ENCODE data around the gene CIART.
A peak's percentile ranks its signal among the peaks of the same experiment; 100 is the strongest.
"Not testable (repeated sequence)": the region's sequence is repeated elsewhere in the genome, so short reads cannot be mapped to it uniquely, and the experiment has no call there.

The CIART gene, protein sequence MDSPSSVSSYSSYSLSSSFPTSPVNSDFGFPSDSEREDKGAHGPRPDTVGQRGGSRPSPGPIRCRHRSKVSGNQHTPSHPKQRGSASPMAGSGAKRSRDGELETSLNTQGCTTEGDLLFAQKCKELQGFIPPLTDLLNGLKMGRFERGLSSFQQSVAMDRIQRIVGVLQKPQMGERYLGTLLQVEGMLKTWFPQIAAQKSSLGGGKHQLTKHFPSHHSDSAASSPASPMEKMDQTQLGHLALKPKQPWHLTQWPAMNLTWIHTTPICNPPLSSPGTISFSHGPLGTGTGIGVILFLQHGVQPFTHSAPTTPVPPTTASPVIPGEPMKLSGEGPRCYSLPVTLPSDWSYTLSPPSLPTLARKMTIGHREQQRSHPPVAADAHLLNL

DNA sequence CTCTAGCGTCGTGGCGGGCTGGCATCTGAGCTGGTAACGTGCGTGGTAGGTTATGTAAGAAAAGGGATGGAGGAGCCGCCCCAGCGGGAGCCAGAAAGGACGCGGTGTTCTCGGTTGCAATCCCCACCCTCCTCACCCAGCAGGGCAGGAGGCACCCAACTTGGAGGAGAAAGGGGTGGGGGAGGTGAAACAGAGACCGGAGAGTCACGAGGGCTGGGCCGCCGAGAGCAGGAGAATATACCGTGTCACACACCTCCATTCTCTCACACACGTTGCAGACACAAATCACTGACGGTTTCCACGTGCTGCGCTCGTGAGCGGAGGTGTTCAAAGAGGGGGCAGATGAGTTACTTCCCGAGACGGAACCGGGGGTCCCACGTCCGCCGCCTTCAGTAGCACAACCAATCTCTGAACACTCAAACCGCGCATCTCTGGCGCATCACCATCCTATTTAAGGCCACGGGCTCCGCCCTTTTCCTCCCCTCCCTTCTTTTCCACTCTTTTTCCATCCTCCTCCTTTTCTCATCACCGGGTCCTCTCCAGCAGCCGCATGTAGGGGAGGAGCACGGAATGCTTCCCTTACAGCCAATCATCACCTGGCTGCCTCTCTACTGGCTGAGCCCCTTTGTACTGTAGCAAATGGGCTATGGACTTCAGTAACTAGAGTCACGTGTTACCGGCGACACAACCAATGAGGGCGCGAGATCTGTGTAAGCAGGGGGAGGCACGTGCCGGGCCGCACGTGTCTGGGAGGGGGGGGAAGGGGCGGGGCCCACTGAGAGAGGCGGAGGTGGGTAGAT is at the start of gene CIART:
Gene CIART (plus strand): TSS at position 797 of the 800 bp plus-strand sequence. CDS start 714 bp downstream, outside the sequence.
- Histone ChIP-seq H3K4me3 (ENCODE audit: low read length) (peak within 1 kb of the TSS; percentile 82), H3K9ac (ENCODE audit: low read length) (peak within 1 kb of the TSS; percentile 51), H3K36me3 (ENCODE audit: control insufficient read depth, insufficient read depth, low read length) (no peaks in the 10 kb centered on the region), H3K27me3 (ENCODE audit: control insufficient read depth, insufficient read depth, low read length) (no peaks in the 10 kb centered on the region), H3K4me1 (ENCODE audit: control insufficient read depth, insufficient read depth, low read length) (peaks cover 10% of the 10 kb centered on the region), H3K27ac (ENCODE audit: low read depth, low read length) (peak within 1 kb of the TSS; percentile 94)

DNA sequence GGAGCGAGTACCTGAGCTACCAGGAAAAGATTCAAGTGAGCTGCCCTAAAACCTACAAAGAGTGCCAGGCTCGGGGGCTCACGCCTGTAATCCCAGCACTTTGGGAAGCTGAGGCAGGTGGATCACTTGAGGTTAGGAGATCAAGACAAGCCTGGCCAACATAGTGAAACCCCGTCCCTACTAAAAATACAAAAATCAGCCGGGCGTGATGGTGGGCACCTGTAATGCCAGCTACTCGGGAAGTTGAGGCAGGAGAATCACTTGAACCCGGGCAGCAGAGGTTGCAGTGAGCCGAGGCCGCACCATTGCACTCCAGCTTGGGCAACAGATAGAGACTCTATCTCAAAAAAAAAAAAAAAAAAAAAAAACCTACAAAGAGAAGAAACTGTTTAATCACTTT is 49.4 kb upstream of the CIART start:
- H3K27me3 ChIP-seq (ENCODE audit: control insufficient read depth, insufficient read depth, low read length); H3K4me1 ChIP-seq (ENCODE audit: control insufficient read depth, insufficient read depth, low read length); H3K36me3 ChIP-seq (ENCODE audit: control insufficient read depth, insufficient read depth, low read length); H3K4me3 ChIP-seq (ENCODE audit: low read length); H3K9ac ChIP-seq (ENCODE audit: low read length): not testable (repeated sequence)
- H3K27ac ChIP-seq (ENCODE audit: low read depth, low read length): peak overlapping the region; percentile 93

DNA sequence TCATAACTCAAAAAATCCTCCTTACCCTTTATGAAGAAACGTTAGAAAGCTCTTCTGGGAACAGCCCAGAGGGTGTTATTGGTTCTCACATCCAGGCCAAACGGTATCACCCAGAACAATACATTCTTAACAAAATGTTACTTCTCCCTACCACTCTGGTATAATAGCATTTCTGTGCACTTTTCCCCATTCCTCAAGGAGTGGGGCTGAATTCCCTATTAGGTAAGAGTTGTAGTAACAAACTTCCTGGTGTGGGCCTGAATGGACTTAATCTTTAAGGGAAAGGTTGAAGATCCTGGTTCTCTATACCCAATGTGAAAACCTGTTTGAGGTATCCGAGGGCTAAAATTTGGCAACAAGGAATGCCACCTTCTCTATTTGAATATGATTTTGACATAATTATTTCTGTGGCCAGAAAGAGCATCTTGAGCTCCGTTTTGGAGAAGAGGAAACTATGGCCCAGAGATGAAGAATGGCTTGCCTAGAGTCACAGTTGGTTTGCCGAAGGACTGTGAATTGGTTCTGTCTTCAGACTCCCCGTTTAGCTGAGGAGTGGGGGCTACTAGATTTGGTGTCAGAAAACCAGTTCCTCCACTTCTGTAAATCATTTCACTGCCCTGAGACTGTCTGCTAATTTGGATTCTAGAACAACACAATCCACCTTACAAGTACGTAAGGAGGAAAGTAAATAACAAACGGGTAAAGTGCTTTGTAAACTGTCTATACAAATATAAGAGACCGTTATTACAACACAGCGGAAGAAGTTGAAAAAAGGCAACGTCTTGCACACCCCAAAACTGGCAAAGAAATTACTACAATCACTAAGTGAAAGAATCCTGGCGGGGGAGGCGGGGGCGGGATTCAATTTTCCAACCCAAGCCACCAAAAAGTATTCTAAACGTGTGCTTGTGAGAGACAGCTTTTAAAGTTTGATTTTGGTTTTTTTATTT is 48.7 kb upstream of the CIART start:
- peak overlapping the region; percentile 93 for H3K27ac ChIP-seq (ENCODE audit: low read depth, low read length)
- peak overlapping the region; percentile 49 for H3K9ac ChIP-seq (ENCODE audit: low read length)
- no peaks in the 10 kb centered on the region for H3K36me3 ChIP-seq (ENCODE audit: control insufficient read depth, insufficient read depth, low read length)
- no peaks in the 10 kb centered on the region for H3K27me3 ChIP-seq (ENCODE audit: control insufficient read depth, insufficient read depth, low read length)
- H3K4me3 ChIP-seq (ENCODE audit: low read length): peak overlapping the region; percentile 76
- H3K4me1 ChIP-seq (ENCODE audit: control insufficient read depth, insufficient read depth, low read length): no peaks in the 10 kb centered on the region

DNA sequence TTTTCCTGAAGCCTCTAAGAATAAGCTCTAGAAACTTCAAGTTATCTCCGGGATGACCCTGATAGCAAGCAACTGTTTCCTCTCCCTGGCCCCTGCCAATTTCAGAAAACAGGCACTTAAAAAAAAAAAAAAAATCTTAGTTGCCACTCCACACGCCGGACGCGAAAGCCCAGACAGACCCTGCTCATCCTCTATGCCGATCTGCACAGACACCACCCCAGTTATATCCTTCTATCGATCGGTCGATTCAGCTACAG is 48.1 kb upstream of the CIART start:
- Histone ChIP-seq H3K9ac (ENCODE audit: low read length) (peak overlapping the region; percentile 74), H3K36me3 (ENCODE audit: control insufficient read depth, insufficient read depth, low read length) (no peaks in the 10 kb centered on the region), H3K4me3 (ENCODE audit: low read length) (peak overlapping the region; percentile 76), H3K4me1 (ENCODE audit: control insufficient read depth, insufficient read depth, low read length) (no peaks in the 10 kb centered on the region), H3K27ac (ENCODE audit: low read depth, low read length) (peak overlapping the region; percentile 93), H3K27me3 (ENCODE audit: control insufficient read depth, insufficient read depth, low read length) (no peaks in the 10 kb centered on the region)

DNA sequence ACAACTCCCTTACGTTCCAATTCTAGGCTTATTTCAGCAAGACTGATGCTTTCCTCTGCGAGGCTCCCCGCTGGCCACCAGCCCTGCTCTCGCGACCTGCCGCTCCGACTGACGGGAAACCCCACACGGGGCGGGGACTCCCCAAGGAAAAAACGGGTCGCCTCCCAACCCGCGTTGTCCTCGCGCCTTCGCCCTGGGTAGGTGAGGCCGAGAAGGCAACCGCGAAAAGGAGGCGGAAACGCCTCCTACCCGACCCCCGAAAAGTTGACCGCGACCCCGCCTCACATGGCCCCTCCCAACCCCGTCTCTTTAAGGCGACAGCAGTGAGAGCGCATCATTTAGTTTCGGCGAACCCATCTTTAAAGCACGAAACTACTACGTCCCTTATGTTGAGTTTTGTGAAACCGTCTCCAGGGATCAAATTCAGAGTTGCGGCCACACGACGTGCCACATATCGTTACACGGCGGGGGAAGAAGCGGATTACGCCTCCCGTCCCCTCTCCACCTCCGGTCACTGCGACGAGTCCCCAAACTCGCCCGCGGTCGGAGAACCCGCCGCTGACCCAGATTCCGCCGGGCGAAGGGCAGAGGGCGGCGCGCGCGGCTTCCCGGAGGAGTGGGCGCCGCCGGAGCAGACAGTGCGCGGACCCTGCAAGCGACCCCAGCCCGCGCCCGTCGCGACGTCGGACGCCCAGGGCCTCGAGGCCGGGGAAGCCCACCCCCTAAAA is 47.6 kb upstream of the CIART start:
- Histone ChIP-seq H3K27ac (ENCODE audit: low read depth, low read length) (peak overlapping the region; percentile 93), H3K36me3 (ENCODE audit: control insufficient read depth, insufficient read depth, low read length) (no peaks in the 10 kb centered on the region), H3K27me3 (ENCODE audit: control insufficient read depth, insufficient read depth, low read length) (no peaks in the 10 kb centered on the region), H3K4me1 (ENCODE audit: control insufficient read depth, insufficient read depth, low read length) (no peaks in the 10 kb centered on the region), H3K9ac (ENCODE audit: low read length) (peak overlapping the region; percentile 74), H3K4me3 (ENCODE audit: low read length) (peak overlapping the region; percentile 76)

DNA sequence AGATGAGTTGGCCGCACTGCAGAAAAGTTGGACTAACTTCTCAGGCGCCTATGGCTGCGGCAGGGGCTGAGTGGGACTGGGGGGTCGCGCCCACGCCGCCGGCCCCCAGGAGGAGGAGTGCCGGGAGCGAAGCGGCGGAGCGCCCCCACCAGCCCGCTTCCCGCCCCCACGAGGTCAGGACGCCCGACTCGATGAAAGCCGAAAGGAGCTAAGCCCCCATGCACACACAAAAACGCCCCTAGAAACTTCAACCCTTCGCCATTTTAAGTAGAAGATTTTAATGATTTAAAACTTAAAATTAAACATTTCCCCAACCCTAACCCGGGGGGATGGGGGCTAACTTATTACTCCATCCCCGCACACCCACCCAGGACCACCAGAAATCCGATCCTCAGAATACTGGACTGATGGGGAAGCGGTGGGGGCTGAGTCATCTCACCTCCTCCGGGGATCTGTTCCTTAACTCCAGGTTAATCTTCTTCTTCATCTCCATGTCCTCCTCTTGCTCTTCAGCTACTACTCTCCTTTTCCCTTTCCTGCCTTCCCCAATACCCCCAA is 47.0 kb upstream of the CIART start:
- Histone ChIP-seq H3K4me1 (ENCODE audit: control insufficient read depth, insufficient read depth, low read length) (no peaks in the 10 kb centered on the region), H3K9ac (ENCODE audit: low read length) (peak overlapping the region; percentile 95), H3K36me3 (ENCODE audit: control insufficient read depth, insufficient read depth, low read length) (no peaks in the 10 kb centered on the region), H3K4me3 (ENCODE audit: low read length) (peak overlapping the region; percentile 76), H3K27ac (ENCODE audit: low read depth, low read length) (peak overlapping the region; percentile 93), H3K27me3 (ENCODE audit: control insufficient read depth, insufficient read depth, low read length) (no peaks in the 10 kb centered on the region)

DNA sequence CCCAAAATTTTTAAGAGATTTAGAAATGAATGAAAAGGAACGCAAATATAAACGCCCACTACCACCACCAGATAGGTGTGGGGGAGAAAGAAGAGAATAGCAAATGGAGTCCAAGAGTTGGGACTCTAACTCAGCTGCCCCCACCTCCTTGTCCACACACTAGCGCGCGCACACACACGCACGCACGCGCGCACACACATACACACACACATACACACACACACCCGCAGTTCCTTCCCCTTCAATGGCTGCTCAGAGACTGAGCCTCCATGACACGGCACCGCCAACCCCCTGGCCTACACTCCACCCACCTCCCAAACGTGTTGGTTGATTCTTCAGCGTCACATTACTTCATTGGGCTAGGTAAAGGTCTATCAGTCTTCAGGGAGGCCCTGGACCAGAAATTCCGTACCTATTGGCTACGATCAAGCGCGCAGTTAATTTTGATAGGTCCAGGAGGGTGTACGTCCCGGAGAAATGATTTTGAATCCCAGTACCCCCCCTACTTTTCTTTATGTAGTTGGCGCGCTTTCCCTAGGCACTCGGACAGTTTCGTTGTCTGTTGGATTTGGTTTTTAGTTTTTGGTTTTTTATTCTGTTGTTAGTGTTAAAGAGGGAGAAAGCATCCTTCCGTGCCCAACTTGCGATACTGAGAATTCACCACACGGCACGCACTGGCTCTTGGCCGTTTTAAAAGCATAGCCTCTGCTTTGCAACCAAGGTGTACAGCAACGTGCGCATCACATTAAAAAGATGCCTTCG is 46.3 kb upstream of the CIART start, which contains the start of gene ANP32E:
Gene ANP32E (minus strand): TSS at position 261 of the 762 bp plus-strand sequence. CDS start 326 bp downstream, outside the sequence.
- Histone ChIP-seq H3K36me3 (ENCODE audit: control insufficient read depth, insufficient read depth, low read length) (no peaks in the 10 kb centered on the region), H3K4me3 (ENCODE audit: low read length) (peak within 1 kb of the TSS; percentile 76), H3K9ac (ENCODE audit: low read length) (peak within 1 kb of the TSS; percentile 95), H3K27me3 (ENCODE audit: control insufficient read depth, insufficient read depth, low read length) (no peaks in the 10 kb centered on the region), H3K4me1 (ENCODE audit: control insufficient read depth, insufficient read depth, low read length) (no peaks in the 10 kb centered on the region), H3K27ac (ENCODE audit: low read depth, low read length) (peak within 1 kb of the TSS; percentile 93)

DNA sequence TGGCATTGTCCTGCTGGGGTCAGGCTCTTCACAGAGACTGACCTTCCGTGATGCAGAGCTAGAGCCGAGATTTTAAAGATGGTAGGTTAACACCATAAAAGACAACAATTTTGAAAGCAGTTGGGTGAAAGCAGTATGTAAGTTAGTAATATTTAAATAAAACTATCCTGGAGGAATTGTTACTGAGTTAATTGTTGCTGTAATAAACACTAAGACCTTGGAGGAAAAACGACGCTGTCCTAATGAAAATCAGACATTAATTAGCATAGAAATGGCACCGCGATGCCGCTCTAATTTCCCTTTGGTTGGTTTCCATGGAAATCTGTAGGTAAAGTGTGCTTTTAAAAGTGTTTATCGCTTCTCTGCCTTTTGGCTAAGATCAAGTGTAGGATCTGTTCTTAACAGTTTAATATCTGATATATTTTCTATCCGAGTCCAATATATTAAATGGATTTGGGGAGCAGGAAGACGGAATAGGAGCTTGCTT is 45.7 kb upstream of the CIART start:
- Histone ChIP-seq H3K4me3 (ENCODE audit: low read length) (peak overlapping the region; percentile 76), H3K9ac (ENCODE audit: low read length) (peak overlapping the region; percentile 3), H3K36me3 (ENCODE audit: control insufficient read depth, insufficient read depth, low read length) (no peaks in the 10 kb centered on the region), H3K27me3 (ENCODE audit: control insufficient read depth, insufficient read depth, low read length) (no peaks in the 10 kb centered on the region), H3K4me1 (ENCODE audit: control insufficient read depth, insufficient read depth, low read length) (no peaks in the 10 kb centered on the region), H3K27ac (ENCODE audit: low read depth, low read length) (no peak overlapping the region)

DNA sequence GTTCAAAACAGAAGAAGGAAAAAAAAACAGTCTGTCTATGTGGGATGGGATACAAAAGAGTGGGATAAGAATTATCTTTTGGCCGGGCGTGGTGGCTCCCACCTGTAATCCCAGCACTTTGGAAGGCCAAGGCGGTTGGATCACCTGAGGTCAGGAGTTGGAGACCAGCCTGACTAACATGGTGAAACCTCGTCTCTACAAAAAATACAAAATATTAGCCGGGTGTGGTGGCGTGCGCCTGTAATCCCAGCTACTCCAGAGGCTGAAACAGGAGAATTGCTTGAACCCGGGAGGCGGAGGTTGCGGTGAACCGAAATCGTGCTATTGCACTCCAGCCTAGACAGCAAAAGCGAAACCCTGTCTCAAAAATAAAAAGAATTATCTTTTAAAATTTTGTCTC is 45.2 kb upstream of the CIART start:
- H3K4me3 ChIP-seq (ENCODE audit: low read length); H3K27me3 ChIP-seq (ENCODE audit: control insufficient read depth, insufficient read depth, low read length); H3K9ac ChIP-seq (ENCODE audit: low read length); H3K4me1 ChIP-seq (ENCODE audit: control insufficient read depth, insufficient read depth, low read length); H3K36me3 ChIP-seq (ENCODE audit: control insufficient read depth, insufficient read depth, low read length); H3K27ac ChIP-seq (ENCODE audit: low read depth, low read length): not testable (repeated sequence)

DNA sequence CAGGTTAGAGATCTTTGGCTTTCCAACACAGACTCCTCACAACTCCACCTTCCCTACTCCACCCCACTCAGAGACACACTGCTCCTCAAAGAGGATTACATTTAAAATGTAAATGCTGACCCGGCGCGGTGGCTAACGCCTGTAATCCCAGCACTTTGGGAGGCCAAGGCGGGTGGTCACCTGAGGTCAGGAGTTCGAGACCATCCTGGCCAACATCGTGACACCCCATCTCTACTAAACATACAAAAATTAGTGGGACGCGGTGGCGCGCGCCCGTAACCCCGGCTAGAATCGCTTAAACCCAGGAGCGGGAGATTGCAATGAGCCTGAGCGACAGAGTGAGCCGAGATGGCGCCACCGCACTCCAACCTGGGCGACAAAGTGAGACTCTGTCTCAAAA is 44.6 kb upstream of the CIART start:
- Histone ChIP-seq H3K36me3 (ENCODE audit: control insufficient read depth, insufficient read depth, low read length) (no peaks in the 10 kb centered on the region), H3K9ac (ENCODE audit: low read length) (no peak overlapping the region), H3K27ac (ENCODE audit: low read depth, low read length) (no peak overlapping the region), H3K27me3 (ENCODE audit: control insufficient read depth, insufficient read depth, low read length) (no peaks in the 10 kb centered on the region), H3K4me1 (ENCODE audit: control insufficient read depth, insufficient read depth, low read length) (no peaks in the 10 kb centered on the region), H3K4me3 (ENCODE audit: low read length) (no peak overlapping the region)

DNA sequence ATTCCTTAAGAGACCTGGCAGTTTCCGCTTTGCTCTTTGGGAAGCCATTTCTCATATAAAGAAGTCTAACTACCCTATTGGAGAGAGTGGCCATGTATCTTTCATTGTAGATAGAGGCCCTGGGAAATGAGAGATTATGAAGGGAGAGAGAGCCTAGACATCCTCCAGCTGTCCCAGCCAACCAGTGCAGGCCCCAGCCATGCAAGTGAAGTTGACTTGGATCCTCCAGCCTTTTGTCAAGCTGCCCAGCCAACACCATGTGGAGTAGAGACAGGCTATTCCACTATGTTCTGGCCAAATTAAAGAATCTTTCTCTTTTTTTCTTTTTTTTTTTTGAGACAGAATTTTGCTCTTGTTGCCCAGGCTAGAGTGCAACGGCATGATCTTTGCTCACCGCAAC is 39.4 kb upstream of the CIART start:
- Histone ChIP-seq H3K9ac (ENCODE audit: low read length) (no peak overlapping the region), H3K36me3 (ENCODE audit: control insufficient read depth, insufficient read depth, low read length) (no peaks in the 10 kb centered on the region), H3K4me3 (ENCODE audit: low read length) (no peak overlapping the region), H3K4me1 (ENCODE audit: control insufficient read depth, insufficient read depth, low read length) (no peaks in the 10 kb centered on the region), H3K27me3 (ENCODE audit: control insufficient read depth, insufficient read depth, low read length) (no peaks in the 10 kb centered on the region), H3K27ac (ENCODE audit: low read depth, low read length) (no peak overlapping the region)
